PC-9 (cell line): ENCODE results near the gene UNC119. TPM values are rescaled to one million over a fixed set of nuclear protein-coding genes. Genes with fewer than 3 reads are reported as not detected.

Source experiments
- BruUV-seq: library from RNA; stranded (reverse); fragments of 400-500 nt; replicated peaks from 2 replicates; lab custom pipeline; 2021; lab: Mats Ljungman, UMichigan
- CTCF ChIA-PET: fragments of 300-600 bp; sonication (Branson Sonifier 250); formaldehyde crosslinking; loops from one replicate; lab custom pipeline; 2022; ENCODE audit warnings: antibody characterized with exemption; lab: Charles Lee
- POLR2A ChIA-PET: fragments of 300-600 bp; sonication (Branson Sonifier 250); formaldehyde crosslinking; loops from one replicate; lab custom pipeline; 2022; ENCODE audit warnings: antibody characterized with exemption; ENCODE audit not compliant: unreplicated experiment; lab: Charles Lee
- DNase-seq, 2 experiments: peaks; one replicate each; pipeline versions ENCODE4 v3.0.0 to v3.0.0-alpha.2; 2015 to 2022; ENCODE audit warnings: mixed read lengths in 1 of 2
- H2AFZ ChIP-seq: fragments of 200-600 bp; sonication (generic); 2 replicates; pipeline ENCODE4 v1.8.1; 2017; ENCODE audit warnings: antibody characterized with exemption
- H3F3A ChIP-seq: fragments of 200-600 bp; sonication (generic); 2 replicates; pipeline ENCODE4 v1.8.1; 2017; ENCODE audit warnings: antibody characterized with exemption, mild to moderate bottlenecking, low read depth; ENCODE audit not compliant: insufficient read depth
- H3K27ac ChIP-seq: fragments of 200-600 bp; sonication (generic); 2 replicates; pipeline ENCODE4 v1.6.1; 2016; ENCODE audit warnings: mixed run types
- H3K27me3 ChIP-seq: fragments of 200-600 bp; sonication (generic); 2 replicates; pipeline ENCODE4 v1.6.1; 2016; ENCODE audit warnings: low read depth, mixed run types; ENCODE audit not compliant: insufficient read depth
- H3K36me3 ChIP-seq: fragments of 200-600 bp; sonication (generic); 2 replicates; pipeline ENCODE4 v1.6.1; 2016; ENCODE audit warnings: low read depth, mixed run types
- H3K4me1 ChIP-seq: fragments of 200-600 bp; sonication (generic); replicated peaks from 2 replicates; pipeline ENCODE4 v1.6.1; 2016; ENCODE audit warnings: mixed run types; ENCODE audit not compliant: insufficient read depth
- H3K4me2 ChIP-seq: fragments of 200-600 bp; sonication (generic); 2 replicates; pipeline ENCODE4 v1.6.1; 2017; ENCODE audit warnings: mixed run types
- H3K4me3 ChIP-seq: fragments of 200-600 bp; sonication (generic); 2 replicates; pipeline ENCODE4 v1.6.1; 2016; ENCODE audit warnings: mixed run types
- H3K79me2 ChIP-seq: fragments of 200-600 bp; sonication (generic); 2 replicates; pipeline ENCODE4 v1.6.1; 2017; ENCODE audit warnings: low read depth, mixed run types
- H3K9me2 ChIP-seq: fragments of 200-600 bp; sonication (generic); 2 replicates; pipeline ENCODE4 v1.8.1; 2017; ENCODE audit warnings: mild to moderate bottlenecking; ENCODE audit not compliant: insufficient read depth
- H3K9me3 ChIP-seq: fragments of 200-600 bp; sonication (generic); 2 replicates; pipeline ENCODE4 v1.8.1; 2016; ENCODE audit warnings: low read depth; ENCODE audit not compliant: insufficient read depth
- H4K20me1 ChIP-seq: fragments of 200-600 bp; sonication (generic); 2 replicates; pipeline ENCODE4 v1.8.1; 2017; ENCODE audit not compliant: insufficient read depth
- CTCF ChIP-seq: fragments of 200-600 bp; sonication (generic); conservative IDR thresholded peaks from 2 replicates; pipeline ENCODE4 v1.6.1; 2017; ENCODE audit warnings: mixed run types, antibody characterized with exemption, mild to moderate bottlenecking, moderate library complexity
- EZH2 ChIP-seq: fragments of 200-600 bp; sonication (generic); IDR thresholded peaks from 2 replicates; pipeline ENCODE4 v1.8.0; 2017; ENCODE audit warnings: antibody characterized with exemption, low read depth
- intact Hi-C: fragments of 100-400 bp; cut with micrococcal nuclease; formaldehyde crosslinking; loops from one replicate; pipeline ENCODE4 v1.10.0; 2022; ENCODE audit not compliant: unreplicated experiment
- total RNA-seq: library from RNA; stranded (reverse); gene quantifications from 2 replicates; pipeline ENCODE4 v1.2.3, GENCODE V29; 2021

Gene UNC119
- total RNA-seq, 1 experiment from 2014 or later: 48.8 TPM

GRCh38 chr17:28529013-28529400 is 23.4 kb downstream of the UNC119 start:
- Histone ChIP-seq H3F3A (peaks cover 5% of the 10 kb centered on the region; the same call in 1 of the 2 replicates), H3K27ac (no peak overlapping the region), H4K20me1 (no peaks in the 10 kb centered on the region), H3K9me2 (no peaks in the 10 kb centered on the region), H3K4me3 (no peak overlapping the region), H3K36me3 (no peaks in the 10 kb centered on the region), H3K9me3 (no peaks in the 10 kb centered on the region), H3K4me2 (no peak overlapping the region), H3K79me2 (no peaks in the 10 kb centered on the region), H2AFZ (no peak overlapping the region), H3K27me3 (peaks cover 4% of the 10 kb centered on the region; the same call in 1 of the 2 replicates), H3K4me1 (peaks cover 38% of the 10 kb centered on the region)
- BruUV-seq: no TSS peak
- ChIA-PET CTCF (no interaction called here), POLR2A (no interaction called here)
- intact Hi-C loops: no loop called here
- TF ChIP-seq CTCF: no peak
- no peak for TF ChIP-seq EZH2
- no peak for DNase-seq

- Histone ChIP-seq H3K4me2 (peak overlapping the region; percentile 34; the same call in 1 of the 2 replicates), H2AFZ (no peak overlapping the region), H3K4me3 (no peak overlapping the region), H3K4me1 (peaks cover 38% of the 10 kb centered on the region), H3F3A (peaks cover 5% of the 10 kb centered on the region; the same call in 1 of the 2 replicates), H4K20me1 (no peaks in the 10 kb centered on the region), H3K36me3 (no peaks in the 10 kb centered on the region), H3K27ac (no peak overlapping the region), H3K79me2 (no peaks in the 10 kb centered on the region), H3K9me3 (no peaks in the 10 kb centered on the region), H3K9me2 (no peaks in the 10 kb centered on the region), H3K27me3 (peaks cover 4% of the 10 kb centered on the region; the same call in 1 of the 2 replicates)
- ChIA-PET POLR2A (no interaction called here), CTCF (no interaction called here)
- BruUV-seq: no TSS peak
- intact Hi-C loops: no loop called here
- peak; percentile 27 to 62 for DNase-seq
- TF ChIP-seq EZH2: no peak
- no peak for TF ChIP-seq CTCF
Observed at GRCh38 chr17:28528327-28529012, 24.0 kb downstream of the UNC119 start.

- Histone ChIP-seq H3K9me3 (no peaks in the 10 kb centered on the region), H2AFZ (no peak overlapping the region), H4K20me1 (no peaks in the 10 kb centered on the region), H3F3A (peaks cover 5% of the 10 kb centered on the region; the same call in 1 of the 2 replicates), H3K4me1 (peaks cover 36% of the 10 kb centered on the region), H3K9me2 (no peaks in the 10 kb centered on the region), H3K27ac (no peak overlapping the region), H3K79me2 (no peaks in the 10 kb centered on the region), H3K36me3 (no peaks in the 10 kb centered on the region), H3K27me3 (peaks cover 4% of the 10 kb centered on the region; the same call in 1 of the 2 replicates), H3K4me3 (no peak overlapping the region), H3K4me2 (peak overlapping the region; percentile 34; the same call in 1 of the 2 replicates)
- CTCF ChIA-PET: interaction anchor here (0.6 kb wide), 1 partner anchor 30 kb away, joined by 9 read pairs; no protein-coding TSS in a partner anchor
- POLR2A ChIA-PET: interaction anchor here (0.7 kb wide), 1 partner anchor 53 kb away, joined by 4 read pairs; no protein-coding TSS in a partner anchor
- intact Hi-C loops: no loop called here
- TF ChIP-seq CTCF (no peak), EZH2 (no peak)
- DNase-seq: peak; percentile 58 to 77
- no TSS peak for BruUV-seq
Observed at GRCh38 chr17:28527859-28528258, 24.6 kb downstream of the UNC119 start.
